Lung microvascular endothelial cell (primary cell): Measurements from ENCODE around the gene CTNS. TPM values are rescaled to one million over a fixed set of nuclear protein-coding genes. Genes with fewer than 3 reads are reported as not detected.
"Not testable (repeated sequence)": the region's sequence is repeated elsewhere in the genome, so short reads cannot be mapped to it uniquely, and the experiment has no call there.

Experiments
- DNase-seq, 2 donors: peaks; one replicate each; pipeline versions ENCODE4 v3.0.0 to v3.0.0-alpha.2; 2010; ENCODE audit warnings: low read depth in 2 of 2
- total RNA-seq: library from RNA; depleted of rRNA; stranded (reverse); fragments of >200 nt; gene quantifications from 2 replicates; pipeline ENCODE4 v1.2.1, GENCODE V29; 2014

CTNS gene
- total RNA-seq, 1 donor from 2014 or later = 23.4 TPM

- DNase-seq = no peak
Observed at GRCh38 chr17:3681565-3681964, 45.0 kb downstream of the CTNS start.

GRCh38 chr17:3682033-3682432 is 45.5 kb downstream of the CTNS start:
- no peak for DNase-seq

GRCh38 chr17:3683054-3683511 is 46.5 kb downstream of the CTNS start:
- DNase-seq = peak; percentile 25 to 49

GRCh38 chr17:3685174-3685573 is 48.6 kb downstream of the CTNS start:
- no peak for DNase-seq

- DNase-seq = no peak
Observed at GRCh38 chr17:3688027-3688553, 51.5 kb downstream of the CTNS start.

GRCh38 chr17:3688852-3689261 is 52.3 kb downstream of the CTNS start:
- DNase-seq = no peak

GRCh38 chr17:3689262-3690093 is 52.9 kb downstream of the CTNS start:
- no peak for DNase-seq

- DNase-seq = no peak
Observed at GRCh38 chr17:3690094-3690715, 53.6 kb downstream of the CTNS start.

GRCh38 chr17:3691617-3692067 is 55.1 kb downstream of the CTNS start:
- no peak for DNase-seq

- no peak for DNase-seq
Observed at GRCh38 chr17:3692346-3692745, 55.8 kb downstream of the CTNS start.

GRCh38 chr17:3693141-3693540 is 56.6 kb downstream of the CTNS start:
- no peak for DNase-seq

- no peak for DNase-seq
Observed at GRCh38 chr17:3693829-3694231, 57.3 kb downstream of the CTNS start.

GRCh38 chr17:3695129-3695722 is 58.7 kb downstream of the CTNS start:
- DNase-seq = no peak

GRCh38 chr17:3695723-3696411 is 59.3 kb downstream of the CTNS start, which contains the start of gene P2RX5:
Gene P2RX5, minus strand, starts transcription at chr17:3696155. Its CDS starts 150 bp downstream, at chr17:3696005.
- peak; percentile 18 to 19 for DNase-seq

GRCh38 chr17:3697103-3697476 is 60.5 kb downstream of the CTNS start:
- DNase-seq = no peak

- DNase-seq = no peak
Observed at GRCh38 chr17:3698139-3698538, 61.6 kb downstream of the CTNS start.

- no peak for DNase-seq
Observed at GRCh38 chr17:3699951-3700350, 63.4 kb downstream of the CTNS start.

GRCh38 chr17:3702041-3702539 is 65.5 kb downstream of the CTNS start:
- DNase-seq = not testable (repeated sequence)

- DNase-seq = no peak
Observed at GRCh38 chr17:3704931-3705717, 68.6 kb downstream of the CTNS start.

GRCh38 chr17:3705718-3705984 is 69.1 kb downstream of the CTNS start:
- not testable (repeated sequence) for DNase-seq

- DNase-seq = no peak
Observed at GRCh38 chr17:3708366-3708765, 71.8 kb downstream of the CTNS start.
